Effector memory CD4-positive, alpha-beta T cell (primary cell): ENCODE data around the gene FBXO31.
"Not testable (repeated sequence)": the region's sequence is repeated elsewhere in the genome, so short reads cannot be mapped to it uniquely, and the experiment has no call there.

Source experiments
- DNase-seq, 3 donors: peaks; one replicate each; pipeline ENCODE4 v3.0.0-alpha.2; 2020
- H3K27ac ChIP-seq: 2 replicates; pipeline ENCODE4 v1.7.0; 2013; ENCODE audit warnings: mild to moderate bottlenecking, low read length, moderate library complexity; ENCODE audit not compliant: insufficient read depth, poor library complexity, severe bottlenecking
- H3K27me3 ChIP-seq: replicated peaks from 2 replicates; pipeline ENCODE4 v1.7.0; 2013; ENCODE audit warnings: mild to moderate bottlenecking, low read length; ENCODE audit not compliant: insufficient read depth, control insufficient read depth, poor library complexity, severe bottlenecking
- H3K36me3 ChIP-seq: 2 replicates; pipeline ENCODE4 v1.7.0; 2013; ENCODE audit warnings: mild to moderate bottlenecking, low read length, moderate library complexity; ENCODE audit not compliant: control insufficient read depth, insufficient read depth
- H3K4me1 ChIP-seq: 2 replicates; pipeline ENCODE4 v1.7.0; 2013; ENCODE audit warnings: low read length, mild to moderate bottlenecking; ENCODE audit not compliant: control insufficient read depth, insufficient read depth, poor library complexity, severe bottlenecking
- H3K4me3 ChIP-seq: 2 replicates; pipeline ENCODE4 v1.7.0; 2013; ENCODE audit warnings: low read length, low read depth, mild to moderate bottlenecking; ENCODE audit not compliant: insufficient read depth, poor library complexity, severe bottlenecking
- H3K9me3 ChIP-seq: 2 replicates; pipeline ENCODE4 v1.7.0; 2013; ENCODE audit warnings: mild to moderate bottlenecking, low read length, moderate library complexity; ENCODE audit not compliant: control insufficient read depth

The FBXO31 gene

DNA sequence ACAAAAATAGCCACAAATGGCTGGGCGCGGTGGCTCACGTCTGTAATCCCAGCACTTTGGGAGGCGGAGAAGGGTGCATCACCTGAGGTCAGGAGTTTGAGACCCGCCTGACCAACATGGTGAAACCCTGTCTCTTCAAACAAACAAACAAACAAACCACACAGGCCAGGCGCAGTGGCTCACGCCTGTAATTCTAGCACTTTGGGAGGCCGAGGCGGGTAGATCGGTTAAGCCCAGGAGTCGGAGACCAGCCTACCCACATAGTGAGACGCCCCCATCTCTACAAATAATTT, 1.2 kb upstream of the FBXO31 start:
- peaks cover 42% of the 10 kb centered on the region for H3K4me1 ChIP-seq

DNA sequence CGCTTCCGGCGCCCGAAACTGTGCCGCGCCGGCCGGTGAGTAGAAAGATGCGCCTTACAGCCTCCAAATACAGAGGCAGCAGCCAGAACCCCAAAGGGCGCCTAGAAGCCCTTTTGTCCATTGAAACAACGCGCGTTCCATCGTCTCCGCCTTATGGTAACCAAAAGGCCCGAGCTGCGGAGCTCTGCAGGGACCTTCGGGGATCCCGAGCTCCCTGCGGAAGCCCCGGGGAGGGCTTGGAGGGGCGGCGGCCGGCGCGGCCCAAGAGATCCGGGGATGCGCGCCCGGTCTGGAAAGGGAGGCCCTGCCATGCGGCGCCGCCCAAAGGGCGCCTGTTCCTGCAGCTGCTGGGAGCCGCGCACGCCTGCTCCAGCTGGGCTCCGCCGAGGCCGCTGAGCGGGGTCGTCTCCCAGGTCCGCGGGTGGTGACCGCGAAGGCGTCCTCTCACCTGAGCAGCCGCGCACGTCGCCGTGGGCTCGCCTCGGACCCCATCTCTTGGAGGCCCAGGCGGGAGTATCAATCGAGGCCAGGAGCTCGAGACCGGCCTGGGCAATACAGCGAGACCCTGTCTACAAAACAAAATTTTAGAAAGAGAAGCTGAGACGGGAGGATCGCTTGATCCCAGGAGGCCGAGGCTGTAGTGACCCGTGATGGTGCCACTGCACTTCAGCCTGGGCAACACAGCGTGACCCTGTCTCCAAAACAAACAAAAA, 742 bp upstream of the FBXO31 start:
- no peaks in the 10 kb centered on the region for H3K27me3 ChIP-seq
- peak overlapping the region; percentile 78 for H3K27ac ChIP-seq
- DNase-seq, result no peak
- H3K4me3 ChIP-seq, result peak overlapping the region; percentile 76
- no peaks in the 10 kb centered on the region for H3K36me3 ChIP-seq
- H3K4me1 ChIP-seq, result peaks cover 42% of the 10 kb centered on the region
- H3K9me3 ChIP-seq, result no peaks in the 10 kb centered on the region

More for the DNA sequence above, 1.2 kb upstream of the FBXO31 start:
- H3K9me3 ChIP-seq, H3K36me3 ChIP-seq, DNase-seq, H3K27me3 ChIP-seq, H3K4me3 ChIP-seq: not testable (repeated sequence)
- H3K27ac ChIP-seq, result peak overlapping the region; percentile 78

DNA sequence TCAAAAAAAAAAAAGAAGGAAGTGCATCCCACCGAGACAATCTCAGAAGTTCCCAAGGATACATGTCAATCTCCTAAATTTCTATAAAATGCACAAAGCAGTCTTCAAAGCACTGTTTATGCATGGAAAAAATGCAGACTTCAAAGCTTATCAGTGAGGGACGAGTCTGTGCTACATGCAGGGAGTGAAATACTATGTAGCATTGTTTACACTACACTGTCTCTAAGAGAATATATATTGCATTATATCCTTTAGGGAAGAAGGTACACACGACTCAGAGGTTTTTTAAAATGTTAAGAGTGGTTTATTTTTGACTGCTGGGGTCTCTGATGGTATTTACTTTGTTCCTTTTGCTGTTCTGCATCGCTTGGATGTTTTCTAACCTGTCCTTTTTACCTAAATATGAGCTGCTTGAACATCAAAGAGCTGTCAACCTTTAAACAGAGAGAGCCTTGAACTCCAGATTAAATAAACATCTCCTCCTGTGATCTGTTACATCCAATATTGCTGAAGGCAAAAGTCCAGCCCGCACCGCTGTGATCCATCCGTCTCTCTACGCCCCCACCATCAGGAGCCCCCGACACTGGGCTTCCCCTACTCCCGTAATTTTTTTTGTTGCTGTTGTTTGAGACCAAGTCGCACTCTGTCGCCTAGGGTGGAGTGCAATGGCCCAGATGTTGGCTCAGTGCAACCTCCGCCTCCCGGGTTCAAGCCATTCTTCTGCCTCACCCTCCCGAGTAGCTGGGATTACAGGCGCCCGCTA, 1.4 kb downstream of the FBXO31 start:
- Histone ChIP-seq H3K27ac (peak overlapping the region; percentile 78), H3K9me3 (no peaks in the 10 kb centered on the region), H3K36me3 (no peaks in the 10 kb centered on the region), H3K4me1 (peaks cover 35% of the 10 kb centered on the region), H3K27me3 (no peaks in the 10 kb centered on the region), H3K4me3 (peak overlapping the region; percentile 71)
- no peak for DNase-seq

DNA sequence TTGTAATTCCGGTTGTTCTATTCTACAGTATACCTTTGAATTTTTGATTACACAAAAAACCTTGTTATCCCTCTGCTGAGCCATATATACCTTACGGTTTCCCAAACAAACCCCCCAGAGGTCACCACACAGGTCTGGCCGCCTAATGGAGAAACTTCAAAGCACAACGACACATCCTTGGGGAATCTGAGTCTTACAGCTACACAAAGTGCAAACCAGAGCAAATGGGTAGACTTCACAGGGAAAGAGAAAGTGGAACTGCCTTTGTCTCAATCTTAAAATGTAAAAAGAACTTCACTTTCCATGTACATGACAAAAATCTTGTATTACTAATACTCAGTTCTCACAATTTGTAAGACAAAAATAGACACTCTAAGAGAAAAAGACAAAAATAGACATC, 2.7 kb downstream of the FBXO31 start:
- H3K4me1 ChIP-seq, result peaks cover 31% of the 10 kb centered on the region
- no peaks in the 10 kb centered on the region for H3K36me3 ChIP-seq
- H3K4me3 ChIP-seq, result no peak overlapping the region
- H3K27me3 ChIP-seq, result no peaks in the 10 kb centered on the region
- DNase-seq, result no peak
- no peaks in the 10 kb centered on the region for H3K9me3 ChIP-seq
- H3K27ac ChIP-seq, result no peak overlapping the region

DNA sequence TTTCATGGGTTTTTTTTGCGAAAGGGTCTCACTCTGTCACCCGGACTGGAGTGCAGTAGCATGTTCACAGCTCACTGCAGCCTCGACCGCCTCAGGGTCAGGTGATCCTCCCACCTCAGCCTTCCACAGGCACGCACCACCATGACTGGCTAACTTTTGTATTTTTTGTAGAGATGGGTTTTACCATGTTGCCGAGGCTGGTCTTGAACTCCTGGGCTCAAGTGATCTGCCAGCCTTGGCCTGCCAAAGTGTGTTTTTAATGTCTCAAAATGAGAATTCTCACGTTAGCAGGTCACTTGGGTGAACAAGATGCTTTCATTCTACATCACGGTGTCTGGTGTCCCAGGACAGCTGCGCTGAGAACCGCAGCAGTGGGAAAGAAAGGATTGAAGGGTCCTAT, 3.2 kb downstream of the FBXO31 start:
- H3K4me3 ChIP-seq, result no peak overlapping the region
- DNase-seq, result no peak
- H3K9me3 ChIP-seq, result no peaks in the 10 kb centered on the region
- no peak overlapping the region for H3K27ac ChIP-seq
- H3K27me3 ChIP-seq, result no peaks in the 10 kb centered on the region
- no peaks in the 10 kb centered on the region for H3K36me3 ChIP-seq
- H3K4me1 ChIP-seq, result peaks cover 31% of the 10 kb centered on the region

DNA sequence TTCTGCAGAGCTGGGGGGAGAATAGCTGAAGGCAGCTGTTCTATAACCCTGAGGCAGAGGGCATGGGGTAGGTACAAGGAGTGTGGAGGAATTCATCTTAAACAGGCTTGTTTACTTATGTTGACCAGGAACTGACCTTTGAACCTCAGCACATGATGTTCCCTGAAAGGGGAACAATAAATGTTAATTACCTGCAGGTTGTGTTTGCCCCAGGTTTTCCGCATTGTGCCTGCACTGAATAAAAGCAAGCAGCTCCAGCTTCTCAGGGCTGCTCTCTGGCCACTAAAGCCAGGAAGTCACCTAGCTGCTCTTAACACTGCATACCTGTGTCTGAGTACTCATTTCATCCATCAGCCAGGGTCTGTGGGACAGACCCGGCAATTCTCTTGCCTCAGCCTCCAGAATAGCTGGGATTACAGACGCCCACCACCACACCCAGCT, 4.2 kb downstream of the FBXO31 start:
- H3K9me3 ChIP-seq, DNase-seq, H3K27ac ChIP-seq, H3K36me3 ChIP-seq, H3K27me3 ChIP-seq, H3K4me3 ChIP-seq: not testable (repeated sequence)
- H3K4me1 ChIP-seq, result peaks cover 25% of the 10 kb centered on the region

DNA sequence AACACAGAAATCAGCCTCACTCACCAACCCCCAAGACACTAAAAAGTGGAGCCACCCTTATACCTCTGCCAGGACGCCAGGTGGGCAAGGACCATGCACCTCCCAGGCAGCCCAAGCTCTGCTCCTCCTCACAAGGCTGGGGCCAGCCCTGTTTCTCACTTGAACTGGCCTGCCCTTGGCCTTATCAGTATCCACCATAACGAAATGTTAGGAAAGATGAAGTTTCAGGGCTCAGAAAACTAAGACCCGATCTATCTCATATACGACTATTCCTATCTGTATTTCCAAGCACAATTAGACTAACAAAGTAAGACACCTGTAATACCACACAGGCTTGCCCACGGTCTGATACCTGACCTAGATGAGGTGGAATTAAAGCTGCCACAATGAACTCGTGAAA, 6.9 kb downstream of the FBXO31 start:
- Histone ChIP-seq H3K27me3 (no peaks in the 10 kb centered on the region), H3K27ac (no peak overlapping the region), H3K9me3 (no peaks in the 10 kb centered on the region), H3K36me3 (no peaks in the 10 kb centered on the region), H3K4me3 (no peak overlapping the region), H3K4me1 (peaks cover 9% of the 10 kb centered on the region)
- DNase-seq, result no peak

DNA sequence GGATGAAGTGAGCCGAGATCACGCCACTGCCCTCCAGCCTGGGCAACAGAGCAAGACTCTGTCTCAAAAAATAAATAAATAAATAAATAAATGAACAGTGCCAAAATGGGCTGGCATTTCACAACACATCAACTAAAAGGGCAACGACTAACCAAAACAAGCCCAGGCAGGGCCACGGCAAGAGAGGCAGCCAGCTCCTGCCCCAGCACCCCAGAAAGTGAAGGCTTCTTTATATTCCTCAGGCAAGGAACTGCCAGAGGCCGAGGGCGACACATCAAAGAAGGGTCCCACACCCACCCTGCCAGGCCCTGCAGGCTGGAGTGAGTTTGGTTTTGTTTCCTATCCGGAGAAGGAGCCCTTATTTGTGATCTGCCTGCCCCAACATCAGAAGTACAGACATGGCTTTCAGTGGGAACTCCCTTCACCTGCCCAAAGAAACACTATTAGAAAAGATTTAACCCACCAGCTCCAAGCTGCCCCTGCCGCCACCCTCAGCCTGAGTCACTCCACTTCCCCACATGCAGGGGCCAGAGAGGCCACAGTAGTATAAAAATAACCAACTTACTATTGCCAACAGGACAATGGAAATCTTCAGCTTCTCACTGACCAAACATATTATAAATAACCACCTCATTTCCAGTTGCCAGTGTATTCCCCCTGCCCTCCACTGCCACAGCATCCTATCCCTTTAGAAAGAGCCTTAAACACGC, 8.0 kb downstream of the FBXO31 start:
- H3K4me3 ChIP-seq, result no peak overlapping the region
- DNase-seq, result no peak
- no peak overlapping the region for H3K27ac ChIP-seq

DNA sequence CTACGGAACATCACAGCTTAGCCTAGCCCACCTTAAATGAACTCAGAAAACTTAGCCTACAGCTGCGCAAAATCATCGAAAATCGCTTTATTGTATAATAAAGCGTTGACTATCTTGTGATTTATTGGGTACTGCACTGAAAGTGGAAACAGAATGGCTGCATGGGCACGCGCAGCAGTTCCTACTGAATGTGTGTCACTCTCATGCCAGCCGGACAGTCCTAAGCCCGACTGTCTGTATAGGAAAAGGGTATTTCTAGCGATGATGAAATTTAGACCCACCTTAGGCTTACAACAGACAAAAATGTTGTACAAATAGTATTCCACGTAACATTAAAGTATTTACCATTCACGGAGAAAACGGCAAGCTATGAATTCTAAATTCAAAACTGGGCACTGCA, 9.3 kb downstream of the FBXO31 start:
- Histone ChIP-seq H3K27me3 (no peaks in the 10 kb centered on the region), H3K27ac (no peak overlapping the region), H3K36me3 (no peaks in the 10 kb centered on the region), H3K4me1 (no peaks in the 10 kb centered on the region), H3K4me3 (no peak overlapping the region), H3K9me3 (no peaks in the 10 kb centered on the region)
- DNase-seq, result no peak

More for the DNA sequence above, 8.0 kb downstream of the FBXO31 start:
- Histone ChIP-seq H3K4me1 (no peaks in the 10 kb centered on the region), H3K9me3 (no peaks in the 10 kb centered on the region), H3K36me3 (no peaks in the 10 kb centered on the region), H3K27me3 (no peaks in the 10 kb centered on the region)

DNA sequence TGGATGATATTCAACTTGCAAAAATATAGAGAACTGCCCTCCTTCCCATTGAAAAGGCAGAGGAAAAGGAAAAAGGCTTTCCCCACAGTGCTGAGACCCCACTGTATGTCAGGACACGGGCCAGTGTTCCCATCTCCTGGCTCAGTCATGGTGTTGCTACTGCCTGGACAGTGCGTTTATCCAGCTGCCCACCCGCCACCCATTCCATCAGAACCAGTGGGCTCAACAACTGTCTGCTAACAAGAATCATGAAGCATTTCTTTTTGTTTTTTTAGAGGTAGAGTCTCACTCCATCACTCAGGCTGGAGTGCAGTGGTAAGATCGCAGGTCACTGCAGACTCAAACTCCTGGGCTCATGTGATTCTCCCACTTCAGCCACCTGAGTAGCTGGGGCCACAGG, 11.3 kb downstream of the FBXO31 start:
- DNase-seq, result no peak
- no peaks in the 10 kb centered on the region for H3K36me3 ChIP-seq
- H3K4me3 ChIP-seq, result no peak overlapping the region
- H3K27me3 ChIP-seq, result no peaks in the 10 kb centered on the region
- no peaks in the 10 kb centered on the region for H3K9me3 ChIP-seq
- H3K4me1 ChIP-seq, result no peaks in the 10 kb centered on the region
- no peak overlapping the region for H3K27ac ChIP-seq
